OCI-LY3 (cell line): Measurements from ENCODE around the gene TRPV2.

Experiments
- EZH2phosphoT487 ChIP-seq: fragments of 200-600 bp; shearing (Covaris generic); IDR thresholded peaks from 2 replicates; pipeline ENCODE4 v1.6.1; 2018; ENCODE audit warnings: antibody characterized with exemption, mixed run types, low read depth
- TF ChIP-seq, protein P1 (sequence below): fragments of 200-600, 300-600 bp; sonication (generic); IDR thresholded peaks from 2 replicates; pipeline ENCODE4 v1.5.1; 2014; ENCODE audit warnings: antibody characterized with exemption, low read length, low read depth

DNA sequence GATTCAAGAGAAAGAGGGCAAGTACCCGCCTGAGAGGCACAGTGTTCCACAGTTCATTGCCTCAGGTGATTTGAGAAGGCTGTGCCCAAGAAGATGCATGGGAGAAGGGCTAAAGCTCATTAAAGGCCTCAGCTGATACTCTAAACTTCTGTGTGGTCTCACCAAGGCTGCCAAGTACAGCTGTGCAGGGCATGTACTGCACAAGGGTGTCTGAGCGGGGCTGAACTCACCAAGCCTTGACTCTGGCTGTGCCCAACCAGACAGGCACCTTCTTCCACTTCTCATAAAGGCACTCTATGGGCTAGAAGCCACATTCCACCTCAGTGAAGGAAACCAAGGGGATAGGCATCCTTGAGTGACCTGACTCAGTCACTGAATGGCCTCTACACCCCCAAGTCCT is 63.9 kb downstream of the TRPV2 start:
- TF ChIP-seq, protein P1, sequence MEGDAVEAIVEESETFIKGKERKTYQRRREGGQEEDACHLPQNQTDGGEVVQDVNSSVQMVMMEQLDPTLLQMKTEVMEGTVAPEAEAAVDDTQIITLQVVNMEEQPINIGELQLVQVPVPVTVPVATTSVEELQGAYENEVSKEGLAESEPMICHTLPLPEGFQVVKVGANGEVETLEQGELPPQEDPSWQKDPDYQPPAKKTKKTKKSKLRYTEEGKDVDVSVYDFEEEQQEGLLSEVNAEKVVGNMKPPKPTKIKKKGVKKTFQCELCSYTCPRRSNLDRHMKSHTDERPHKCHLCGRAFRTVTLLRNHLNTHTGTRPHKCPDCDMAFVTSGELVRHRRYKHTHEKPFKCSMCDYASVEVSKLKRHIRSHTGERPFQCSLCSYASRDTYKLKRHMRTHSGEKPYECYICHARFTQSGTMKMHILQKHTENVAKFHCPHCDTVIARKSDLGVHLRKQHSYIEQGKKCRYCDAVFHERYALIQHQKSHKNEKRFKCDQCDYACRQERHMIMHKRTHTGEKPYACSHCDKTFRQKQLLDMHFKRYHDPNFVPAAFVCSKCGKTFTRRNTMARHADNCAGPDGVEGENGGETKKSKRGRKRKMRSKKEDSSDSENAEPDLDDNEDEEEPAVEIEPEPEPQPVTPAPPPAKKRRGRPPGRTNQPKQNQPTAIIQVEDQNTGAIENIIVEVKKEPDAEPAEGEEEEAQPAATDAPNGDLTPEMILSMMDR, result no peak
- TF ChIP-seq EZH2phosphoT487, result no peak
